Astrocyte (in vitro differentiated cells and primary cell): ENCODE measurements around the gene ROR2. TPM values are rescaled to one million over a fixed set of nuclear protein-coding genes. Genes with fewer than 3 reads are reported as not detected.

Experiments used
- DNase-seq: peaks from one replicate; pipeline ENCODE4 v3.0.0-alpha.2; 2010; ENCODE audit warnings: low read depth
- FAIRE-seq: peaks from 2 replicates; lab custom pipeline; 2011; peaks lifted over from hg19 to GRCh38; lab: Jason Lieb, UNC
- H2AFZ ChIP-seq: 2 replicates; pipeline ENCODE4 v1.6.0; 2012; ENCODE audit warnings: low read depth, low read length, inconsistent platforms
- H3K27ac ChIP-seq: 2 replicates; pipeline ENCODE4 v1.5.1; 2011; ENCODE audit warnings: low read depth, low read length, inconsistent platforms
- H3K27me3 ChIP-seq: 2 replicates; pipeline ENCODE4 v1.6.0; 2011; ENCODE audit warnings: low read length, inconsistent platforms; ENCODE audit not compliant: insufficient read depth
- H3K36me3 ChIP-seq: 2 replicates; pipeline ENCODE4 v1.5.1; 2011; ENCODE audit warnings: low read length, inconsistent platforms; ENCODE audit not compliant: insufficient read depth
- H3K4me1 ChIP-seq: 2 replicates; pipeline ENCODE4 v1.5.1; 2011; ENCODE audit warnings: low read length, inconsistent platforms; ENCODE audit not compliant: insufficient read depth
- H3K4me2 ChIP-seq: 2 replicates; pipeline ENCODE4 v1.6.0; 2012; ENCODE audit warnings: low read length, inconsistent platforms
- H3K4me3 ChIP-seq: 2 replicates; pipeline ENCODE4 v1.5.1; 2011; ENCODE audit warnings: low read depth, mild to moderate bottlenecking, low read length, inconsistent platforms; ENCODE audit not compliant: insufficient read depth
- H3K79me2 ChIP-seq: 2 replicates; pipeline ENCODE4 v1.6.0; 2012; ENCODE audit warnings: mild to moderate bottlenecking, low read length, inconsistent platforms; ENCODE audit not compliant: insufficient read depth
- H3K9ac ChIP-seq: 2 replicates; pipeline ENCODE4 v1.6.0; 2012; ENCODE audit warnings: mild to moderate bottlenecking, low read length, inconsistent platforms
- H3K9me3 ChIP-seq: 2 replicates; pipeline ENCODE4 v1.5.1; 2012; ENCODE audit warnings: low read depth, mild to moderate bottlenecking, low read length, inconsistent platforms; ENCODE audit not compliant: insufficient read depth
- H4K20me1 ChIP-seq: 2 replicates; pipeline ENCODE4 v1.6.0; 2012; ENCODE audit warnings: low read length, inconsistent platforms; ENCODE audit not compliant: insufficient read depth
- H3K27ac Mint-ChIP-seq: one replicate; pipeline ENCODE4 v1.8.0; 2021; ENCODE audit warnings: mild to moderate bottlenecking, mixed read lengths; ENCODE audit not compliant: unreplicated experiment
- H3K27me3 Mint-ChIP-seq: one replicate; pipeline ENCODE4 v1.8.0; 2021; ENCODE audit warnings: low read depth, mixed read lengths; ENCODE audit not compliant: unreplicated experiment
- H3K36me3 Mint-ChIP-seq: one replicate; pipeline ENCODE4 v1.8.0; 2021; ENCODE audit warnings: low read depth, mixed read lengths; ENCODE audit not compliant: unreplicated experiment
- H3K4me1 Mint-ChIP-seq: one replicate; pipeline ENCODE4 v1.8.0; 2021; ENCODE audit warnings: low read depth, mixed read lengths; ENCODE audit not compliant: unreplicated experiment
- H3K4me3 Mint-ChIP-seq: one replicate; pipeline ENCODE4 v1.8.0; 2021; ENCODE audit warnings: mild to moderate bottlenecking, moderate library complexity, mixed read lengths; ENCODE audit not compliant: unreplicated experiment
- H3K9me3 Mint-ChIP-seq: one replicate; pipeline ENCODE4 v1.8.0; 2021; ENCODE audit warnings: mild to moderate bottlenecking, mixed read lengths; ENCODE audit not compliant: unreplicated experiment
- CTCF ChIP-seq: IDR thresholded peaks from 2 replicates; pipeline ENCODE4 v1.5.1; 2011; ENCODE audit warnings: low read depth, mild to moderate bottlenecking, inconsistent platforms, low read length, moderate library complexity; ENCODE audit not compliant: insufficient read depth
- EZH2 ChIP-seq: IDR thresholded peaks from 2 replicates; pipeline ENCODE4 v1.6.1; 2012; ENCODE audit warnings: mild to moderate bottlenecking, low read length, inconsistent platforms; ENCODE audit not compliant: insufficient read depth
- total RNA-seq: library from RNA; stranded (reverse); gene quantifications from 2 replicates; pipeline ENCODE4 v1.2.1, GENCODE V29; 2021

The ROR2 gene
- total RNA-seq, 1 donor from 2014 or later = 4.9 TPM

GRCh38 chr9:91657501-91657900, 292.5 kb downstream of the ROR2 start:
- H3K9me3 Mint-ChIP-seq = peaks cover 2% of the 10 kb centered on the region
- H3K36me3 ChIP-seq = no peaks in the 10 kb centered on the region
- no peak overlapping the region for H3K4me3 ChIP-seq
- no peaks in the 10 kb centered on the region for H3K36me3 Mint-ChIP-seq
- H3K4me1 Mint-ChIP-seq = peaks cover 6% of the 10 kb centered on the region
- no peak overlapping the region for H2AFZ ChIP-seq
- H3K79me2 ChIP-seq = no peaks in the 10 kb centered on the region
- H3K9ac ChIP-seq = no peak overlapping the region
- H3K4me1 ChIP-seq = no peaks in the 10 kb centered on the region
- H4K20me1 ChIP-seq = no peaks in the 10 kb centered on the region
- H3K27ac ChIP-seq = no peak overlapping the region
- FAIRE-seq (no peak), DNase-seq (no peak)
- TF ChIP-seq EZH2 (no peak), CTCF (no peak)
- H3K4me2 ChIP-seq = no peak overlapping the region
- peaks cover 8% of the 10 kb centered on the region for H3K27me3 Mint-ChIP-seq
- no peak overlapping the region for H3K27ac Mint-ChIP-seq
- H3K27me3 ChIP-seq = peaks cover 2% of the 10 kb centered on the region
- no peaks in the 10 kb centered on the region for H3K9me3 ChIP-seq
- no peak overlapping the region for H3K4me3 Mint-ChIP-seq

DNA sequence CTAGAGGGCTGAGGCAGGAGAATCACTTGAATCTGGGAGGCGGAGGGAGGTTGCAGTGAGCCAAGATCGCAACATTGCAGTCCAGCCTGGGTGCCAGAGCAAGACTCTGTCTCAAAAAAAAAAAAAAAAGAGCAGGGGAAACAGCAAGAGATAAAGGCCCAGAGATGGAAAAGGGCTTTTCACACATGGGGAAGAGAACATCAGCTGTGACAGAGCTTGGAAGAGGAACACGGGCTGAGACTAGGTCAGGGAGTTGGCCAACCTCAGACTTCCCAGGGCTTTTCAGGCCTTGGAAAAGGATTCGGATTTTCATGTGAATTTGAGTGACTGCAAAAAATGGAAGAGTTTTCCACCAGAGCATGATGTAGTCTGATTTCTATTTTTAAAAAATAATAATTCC, 294.4 kb downstream of the ROR2 start:
- DNase-seq (no peak), FAIRE-seq (no peak)
- H3K4me1 Mint-ChIP-seq = peaks cover 6% of the 10 kb centered on the region
- Histone ChIP-seq H3K9me3 (no peaks in the 10 kb centered on the region), H3K9ac (no peak overlapping the region), H3K79me2 (no peaks in the 10 kb centered on the region), H2AFZ (no peak overlapping the region), H3K4me2 (no peak overlapping the region), H3K27me3 (peaks cover 2% of the 10 kb centered on the region), H4K20me1 (no peaks in the 10 kb centered on the region), H3K27ac (no peak overlapping the region), H3K4me3 (no peak overlapping the region), H3K4me1 (no peaks in the 10 kb centered on the region), H3K36me3 (no peaks in the 10 kb centered on the region)
- TF ChIP-seq CTCF (no peak), EZH2 (no peak)
- H3K9me3 Mint-ChIP-seq = peaks cover 2% of the 10 kb centered on the region
- no peaks in the 10 kb centered on the region for H3K36me3 Mint-ChIP-seq
- H3K27me3 Mint-ChIP-seq = peaks cover 6% of the 10 kb centered on the region
- H3K4me3 Mint-ChIP-seq = no peak overlapping the region
- H3K27ac Mint-ChIP-seq = peak overlapping the region; percentile 48

GRCh38 chr9:91655215-91655614, 294.8 kb downstream of the ROR2 start:
- H3K27me3 ChIP-seq = peaks cover 2% of the 10 kb centered on the region
- no peak overlapping the region for H3K4me2 ChIP-seq
- H3K79me2 ChIP-seq = no peaks in the 10 kb centered on the region
- H3K36me3 Mint-ChIP-seq = no peaks in the 10 kb centered on the region
- no peak overlapping the region for H3K9ac ChIP-seq
- no peak overlapping the region for H2AFZ ChIP-seq
- H3K4me3 Mint-ChIP-seq = no peak overlapping the region
- H3K9me3 Mint-ChIP-seq = peaks cover 2% of the 10 kb centered on the region
- DNase-seq (no peak), FAIRE-seq (no peak)
- no peak overlapping the region for H3K27ac Mint-ChIP-seq
- peaks cover 6% of the 10 kb centered on the region for H3K27me3 Mint-ChIP-seq
- TF ChIP-seq CTCF = no peak
- no peak for TF ChIP-seq EZH2
- no peaks in the 10 kb centered on the region for H3K36me3 ChIP-seq
- no peak overlapping the region for H3K4me3 ChIP-seq
- no peak overlapping the region for H3K27ac ChIP-seq
- no peaks in the 10 kb centered on the region for H3K4me1 ChIP-seq
- peaks cover 6% of the 10 kb centered on the region for H3K4me1 Mint-ChIP-seq
- H4K20me1 ChIP-seq = no peaks in the 10 kb centered on the region
- H3K9me3 ChIP-seq = no peaks in the 10 kb centered on the region
